Hindlimb muscle (tissue), 1 donor: ENCODE results near the gene CLRN1. TPM values are rescaled to one million over a fixed set of nuclear protein-coding genes. Genes with fewer than 3 reads are reported as not detected.
"Not testable (repeated sequence)": the region's sequence is repeated elsewhere in the genome, so short reads cannot be mapped to it uniquely, and the experiment has no call there.

ENCODE experiments used
- DNase-seq: peaks from one replicate; pipeline ENCODE4 v3.0.0-alpha.2; 2013
- polyA plus RNA-seq: library from polyadenylated mRNA; unstranded; fragments of 120-200 nt; gene quantifications from one replicate; pipeline ENCODE4 v1.2.1, GENCODE V29; 2013; ENCODE audit not compliant: insufficient read length

The CLRN1 gene
- 0.19 TPM for polyA plus RNA-seq

- DNase-seq: no peak
Observed at GRCh38 chr3:150972366-150973071, at the start of gene CLRN1. CLRN1 (minus strand) TSS chr3:150972727; CDS start chr3:150972708, 19 bp downstream.

GRCh38 chr3:151016478-151016795 is 43.9 kb upstream of the CLRN1 start:
- DNase-seq: no peak

- no peak for DNase-seq
Observed at GRCh38 chr3:151015767-151016477, 43.4 kb upstream of the CLRN1 start.

- no peak for DNase-seq
Observed at GRCh38 chr3:151015181-151015580, 42.7 kb upstream of the CLRN1 start.

- DNase-seq: no peak
Observed at GRCh38 chr3:151014501-151015018, 42.0 kb upstream of the CLRN1 start.

- DNase-seq: no peak
Observed at GRCh38 chr3:151012753-151013152, 40.2 kb upstream of the CLRN1 start.

- DNase-seq: no peak
Observed at GRCh38 chr3:151011427-151011826, 38.9 kb upstream of the CLRN1 start.

GRCh38 chr3:151009981-151010380 is 37.5 kb upstream of the CLRN1 start:
- no peak for DNase-seq

GRCh38 chr3:151009430-151009829 is 36.9 kb upstream of the CLRN1 start:
- DNase-seq: no peak

GRCh38 chr3:151008699-151009098 is 36.2 kb upstream of the CLRN1 start:
- peak; percentile 62 for DNase-seq

GRCh38 chr3:151003768-151004134 is 31.2 kb upstream of the CLRN1 start:
- no peak for DNase-seq

- DNase-seq: peak; percentile 11
Observed at GRCh38 chr3:151003029-151003767, 30.7 kb upstream of the CLRN1 start.

GRCh38 chr3:151002003-151002981 is 29.8 kb upstream of the CLRN1 start:
- peak; percentile 74 for DNase-seq

- DNase-seq: no peak
Observed at GRCh38 chr3:150998996-150999395, 26.5 kb upstream of the CLRN1 start.

GRCh38 chr3:150996731-150997130 is 24.2 kb upstream of the CLRN1 start:
- peak; percentile 16 for DNase-seq

- no peak for DNase-seq
Observed at GRCh38 chr3:150995510-150995909, 23.0 kb upstream of the CLRN1 start.

GRCh38 chr3:150989208-150989607 is 16.7 kb upstream of the CLRN1 start:
- DNase-seq: no peak

- not testable (repeated sequence) for DNase-seq
Observed at GRCh38 chr3:150988395-150988794, 15.9 kb upstream of the CLRN1 start.

- DNase-seq: no peak
Observed at GRCh38 chr3:150985711-150986110, 13.2 kb upstream of the CLRN1 start.

GRCh38 chr3:150984066-150984465 is 11.5 kb upstream of the CLRN1 start:
- no peak for DNase-seq

- DNase-seq: no peak
Observed at GRCh38 chr3:150978566-150979148, 6.1 kb upstream of the CLRN1 start.

GRCh38 chr3:150975992-150976368 is 3.5 kb upstream of the CLRN1 start:
- DNase-seq: no peak
